Sciatic nerve (tissue), 2 donors: ENCODE data around the gene ATRNL1. TPM values are rescaled to one million over a fixed set of nuclear protein-coding genes. Genes with fewer than 3 reads are reported as not detected.

Experiments
- ATAC-seq: fragments of 200-7000 bp; cut with Tn5 transposase; one replicate; pipeline ENCODE4 v1.9.1; 2020; ENCODE audit warnings: mild to moderate bottlenecking, moderate library complexity
- DNase-seq: peaks from one replicate; pipeline ENCODE4 v3.0.0-alpha.2; 2020; ENCODE audit warnings: low spot score
- intact Hi-C: fragments of 100-400 bp; cut with DNase I; formaldehyde crosslinking; loops from one replicate; pipeline ENCODE4 v1.14.2; 2022
- total RNA-seq: library from RNA; stranded (reverse); fragmentation: NEBNext Ultra II Directional; extraction: Animal tissue kit (Norgen Biotek cat#: 25700); gene quantifications from one replicate; pipeline ENCODE4 v1.2.1, GENCODE V29; 2021
- donor health status: DM: no; HTN: no; CAD: no.
- donor health status: DM: no; HTN: no; CAD: no.

ATRNL1 gene, protein sequence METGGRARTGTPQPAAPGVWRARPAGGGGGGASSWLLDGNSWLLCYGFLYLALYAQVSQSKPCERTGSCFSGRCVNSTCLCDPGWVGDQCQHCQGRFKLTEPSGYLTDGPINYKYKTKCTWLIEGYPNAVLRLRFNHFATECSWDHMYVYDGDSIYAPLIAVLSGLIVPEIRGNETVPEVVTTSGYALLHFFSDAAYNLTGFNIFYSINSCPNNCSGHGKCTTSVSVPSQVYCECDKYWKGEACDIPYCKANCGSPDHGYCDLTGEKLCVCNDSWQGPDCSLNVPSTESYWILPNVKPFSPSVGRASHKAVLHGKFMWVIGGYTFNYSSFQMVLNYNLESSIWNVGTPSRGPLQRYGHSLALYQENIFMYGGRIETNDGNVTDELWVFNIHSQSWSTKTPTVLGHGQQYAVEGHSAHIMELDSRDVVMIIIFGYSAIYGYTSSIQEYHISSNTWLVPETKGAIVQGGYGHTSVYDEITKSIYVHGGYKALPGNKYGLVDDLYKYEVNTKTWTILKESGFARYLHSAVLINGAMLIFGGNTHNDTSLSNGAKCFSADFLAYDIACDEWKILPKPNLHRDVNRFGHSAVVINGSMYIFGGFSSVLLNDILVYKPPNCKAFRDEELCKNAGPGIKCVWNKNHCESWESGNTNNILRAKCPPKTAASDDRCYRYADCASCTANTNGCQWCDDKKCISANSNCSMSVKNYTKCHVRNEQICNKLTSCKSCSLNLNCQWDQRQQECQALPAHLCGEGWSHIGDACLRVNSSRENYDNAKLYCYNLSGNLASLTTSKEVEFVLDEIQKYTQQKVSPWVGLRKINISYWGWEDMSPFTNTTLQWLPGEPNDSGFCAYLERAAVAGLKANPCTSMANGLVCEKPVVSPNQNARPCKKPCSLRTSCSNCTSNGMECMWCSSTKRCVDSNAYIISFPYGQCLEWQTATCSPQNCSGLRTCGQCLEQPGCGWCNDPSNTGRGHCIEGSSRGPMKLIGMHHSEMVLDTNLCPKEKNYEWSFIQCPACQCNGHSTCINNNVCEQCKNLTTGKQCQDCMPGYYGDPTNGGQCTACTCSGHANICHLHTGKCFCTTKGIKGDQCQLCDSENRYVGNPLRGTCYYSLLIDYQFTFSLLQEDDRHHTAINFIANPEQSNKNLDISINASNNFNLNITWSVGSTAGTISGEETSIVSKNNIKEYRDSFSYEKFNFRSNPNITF (N-terminal part only)
- 5.6 TPM for total RNA-seq

GRCh38 chr10:115093286-115093775 lies at the start of gene ATRNL1:
Gene ATRNL1, plus strand, starts transcription at chr10:115093365. Its CDS starts 386 bp downstream, at chr10:115093751.
- DNase-seq (no peak), ATAC-seq (no peak)
- intact Hi-C loops: no loop called here

DNA sequence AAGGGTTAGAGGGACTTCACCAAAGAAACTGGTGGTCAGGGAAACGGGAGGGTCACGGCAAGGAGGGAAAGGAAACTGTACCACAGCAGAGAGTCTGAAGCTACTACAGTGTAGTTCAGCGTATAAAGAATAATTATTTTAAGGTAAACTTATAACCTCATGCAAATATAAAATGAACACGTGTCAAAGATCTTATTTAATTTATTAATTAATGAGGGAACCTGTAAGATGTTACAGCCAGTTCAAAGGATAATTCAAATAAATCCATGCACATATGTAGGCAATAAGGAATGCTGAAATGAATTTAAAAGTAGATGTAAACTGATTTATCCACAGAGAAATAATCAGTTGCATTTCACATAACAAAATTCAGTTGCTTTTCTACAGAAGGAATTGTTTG lies 49.4 kb upstream of the ATRNL1 start:
- intact Hi-C loops: no loop called here
- DNase-seq: no peak

DNA sequence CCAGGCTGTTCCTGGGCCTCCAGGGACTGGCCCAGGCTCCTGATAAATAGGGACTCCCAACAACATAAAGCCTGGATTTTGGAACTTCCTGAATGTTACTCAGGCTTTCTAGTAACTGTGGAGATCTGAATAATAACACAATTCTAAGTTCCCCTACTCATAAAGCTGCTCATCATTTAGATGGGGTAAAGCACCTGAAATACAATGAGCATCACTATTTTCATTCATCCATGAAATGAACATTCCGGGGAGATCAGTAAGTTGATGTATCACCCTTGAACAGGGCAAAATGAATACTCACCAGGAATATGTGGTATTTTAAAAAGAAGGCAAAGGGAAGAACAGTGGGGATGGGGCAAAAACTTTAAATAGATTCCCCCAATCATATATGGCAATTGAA lies 48.3 kb upstream of the ATRNL1 start:
- intact Hi-C loops: no loop called here
- ATAC-seq: no peak

More for the DNA sequence above, 49.4 kb upstream of the ATRNL1 start:
- no peak for ATAC-seq

DNA sequence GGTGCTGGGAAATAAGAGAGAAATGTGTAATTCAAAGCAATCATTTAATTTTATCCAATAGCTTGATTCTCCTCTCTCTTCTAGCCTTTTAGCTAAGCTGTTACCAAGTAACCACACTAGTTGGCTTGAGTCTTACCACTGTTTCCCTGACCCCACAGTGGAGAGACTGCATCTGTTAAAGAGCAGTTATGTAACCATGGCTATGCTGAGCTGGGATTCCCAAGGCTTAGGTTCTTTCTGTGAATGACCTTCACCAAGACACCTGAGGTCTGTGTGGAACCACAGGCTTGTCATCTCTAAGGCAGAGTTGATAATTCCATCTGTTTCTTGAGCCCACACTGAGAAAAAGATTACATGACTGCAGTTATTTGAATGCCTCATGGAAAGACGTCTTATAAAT lies 47.7 kb upstream of the ATRNL1 start:
- intact Hi-C loops: no loop called here
- DNase-seq: no peak
- no peak for ATAC-seq

More for the DNA sequence above, 48.3 kb upstream of the ATRNL1 start:
- no peak for DNase-seq

DNA sequence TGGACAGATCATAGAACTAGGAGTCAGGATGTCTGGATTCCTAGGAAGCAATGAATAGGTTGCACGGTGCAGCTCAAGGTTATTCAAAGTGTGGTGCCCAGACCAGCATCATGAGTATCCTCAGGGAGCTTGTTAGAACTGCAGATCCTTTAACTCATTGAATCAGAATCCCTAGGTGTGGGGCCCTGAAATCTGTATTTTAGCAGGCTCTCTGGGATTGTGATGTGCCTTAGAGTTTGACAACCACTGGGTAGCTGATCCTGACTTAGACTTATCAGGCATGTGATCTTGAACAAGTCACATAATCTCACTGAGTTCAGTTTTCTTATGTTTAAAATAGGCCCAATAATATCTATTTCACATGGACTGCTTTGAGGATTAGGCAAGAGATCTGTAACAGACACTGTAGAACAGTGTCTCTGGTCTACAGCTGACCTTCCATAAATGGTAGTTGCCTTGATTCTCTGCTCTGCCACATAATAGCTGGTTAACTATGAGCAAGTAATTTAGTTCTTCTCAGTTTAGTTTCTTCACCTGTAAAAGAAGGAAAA lies 46.4 kb upstream of the ATRNL1 start:
- intact Hi-C loops: no loop called here
- ATAC-seq (no peak), DNase-seq (no peak)

DNA sequence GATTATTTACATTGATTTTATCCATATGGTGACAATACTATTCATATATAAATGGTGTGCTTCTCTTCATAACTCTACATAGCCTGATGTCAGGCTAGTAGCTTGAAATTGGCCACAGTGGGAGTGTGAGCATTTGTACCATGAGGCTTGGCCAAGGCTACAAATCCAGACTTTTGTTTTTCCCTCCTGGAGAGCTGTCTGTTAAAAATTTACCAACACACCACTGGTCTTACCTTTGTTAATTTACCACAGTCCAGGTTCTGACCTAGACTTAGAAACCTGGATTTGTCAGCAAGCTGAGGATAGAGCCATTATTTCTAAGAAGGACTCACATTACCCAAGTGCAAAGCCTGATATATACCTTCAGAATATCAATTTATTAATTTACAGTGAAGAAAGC lies 45.5 kb upstream of the ATRNL1 start:
- intact Hi-C loops: no loop called here
- DNase-seq (no peak), ATAC-seq (no peak)

DNA sequence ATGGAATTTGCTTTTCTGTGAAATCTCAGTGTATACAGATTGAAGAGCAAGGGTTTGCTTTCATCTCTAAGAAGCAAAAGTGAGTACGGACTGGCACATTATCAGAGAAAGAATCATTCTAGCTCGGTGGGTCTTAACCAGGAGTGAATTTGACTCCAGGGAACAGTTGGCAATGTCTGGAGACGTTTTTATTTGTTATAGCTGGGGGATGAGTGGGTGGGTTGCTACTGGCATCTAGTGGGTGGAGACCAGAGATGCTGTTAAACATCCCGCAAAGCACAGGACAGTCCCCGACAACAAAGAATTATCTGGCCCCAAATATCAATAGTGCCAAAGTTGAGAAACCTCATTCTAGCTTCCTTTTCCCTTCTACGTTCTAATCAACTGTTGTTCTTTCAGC lies 43.8 kb upstream of the ATRNL1 start:
- intact Hi-C loops: no loop called here
- ATAC-seq (no peak), DNase-seq (no peak)

- intact Hi-C loops: no loop called here
- DNase-seq (no peak), ATAC-seq (no peak)
These were observed 43.2 kb upstream of the ATRNL1 start for GRCh38 chr10:115049960-115050359.

- ATAC-seq: no peak
- no peak for DNase-seq
- intact Hi-C loops: no loop called here
These were observed 42.7 kb upstream of the ATRNL1 start for GRCh38 chr10:115050375-115051010.

GRCh38 chr10:115051216-115051615 lies 41.9 kb upstream of the ATRNL1 start:
- DNase-seq: no peak
- no peak for ATAC-seq
- intact Hi-C loops: no loop called here

DNA sequence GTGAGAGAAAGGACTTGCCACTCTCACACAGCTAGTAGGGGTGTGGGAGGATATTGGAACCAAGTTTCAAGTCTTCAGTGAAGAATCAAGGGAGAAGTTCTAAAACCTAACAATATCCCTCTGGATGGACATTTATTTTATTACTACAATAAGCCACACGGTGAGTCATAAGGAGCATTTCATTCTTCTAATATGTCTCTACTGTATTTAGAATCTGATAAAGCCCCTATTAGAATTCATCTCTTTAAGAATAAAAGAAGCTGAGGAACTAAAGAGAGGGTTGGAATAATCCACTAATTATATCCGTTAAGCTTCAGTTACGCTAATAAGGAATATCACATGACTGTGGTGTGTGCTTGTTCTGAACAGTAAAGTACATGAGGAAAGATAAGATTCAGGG lies 40.9 kb upstream of the ATRNL1 start:
- ATAC-seq (no peak), DNase-seq (no peak)
- intact Hi-C loops: no loop called here

DNA sequence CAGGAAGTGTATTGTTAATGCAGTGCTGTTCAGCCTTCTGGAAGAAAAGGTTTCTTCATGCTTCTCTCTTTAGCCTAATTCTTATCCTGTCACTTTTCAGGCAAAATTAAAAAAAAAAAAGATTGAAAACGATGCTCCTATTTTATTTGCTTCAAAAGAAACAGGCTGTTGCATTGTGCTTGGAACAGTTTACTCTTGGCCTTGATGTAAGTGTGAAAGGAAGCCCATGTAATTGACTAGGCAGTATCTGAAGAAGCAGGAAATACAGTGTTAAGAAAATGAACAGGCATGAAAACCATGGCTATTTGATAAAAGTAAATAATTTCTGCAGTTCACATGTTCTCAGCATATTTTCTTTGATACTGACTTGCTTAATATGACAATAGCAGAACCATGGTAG lies 40.4 kb upstream of the ATRNL1 start:
- ATAC-seq: no peak
- intact Hi-C loops: no loop called here
- DNase-seq: no peak

- ATAC-seq (no peak), DNase-seq (no peak)
- intact Hi-C loops: no loop called here
These were observed 37.0 kb upstream of the ATRNL1 start for GRCh38 chr10:115056186-115056585.

GRCh38 chr10:115059301-115059898 lies 33.8 kb upstream of the ATRNL1 start:
- ATAC-seq: no peak
- DNase-seq: no peak
- intact Hi-C loops: no loop called here

DNA sequence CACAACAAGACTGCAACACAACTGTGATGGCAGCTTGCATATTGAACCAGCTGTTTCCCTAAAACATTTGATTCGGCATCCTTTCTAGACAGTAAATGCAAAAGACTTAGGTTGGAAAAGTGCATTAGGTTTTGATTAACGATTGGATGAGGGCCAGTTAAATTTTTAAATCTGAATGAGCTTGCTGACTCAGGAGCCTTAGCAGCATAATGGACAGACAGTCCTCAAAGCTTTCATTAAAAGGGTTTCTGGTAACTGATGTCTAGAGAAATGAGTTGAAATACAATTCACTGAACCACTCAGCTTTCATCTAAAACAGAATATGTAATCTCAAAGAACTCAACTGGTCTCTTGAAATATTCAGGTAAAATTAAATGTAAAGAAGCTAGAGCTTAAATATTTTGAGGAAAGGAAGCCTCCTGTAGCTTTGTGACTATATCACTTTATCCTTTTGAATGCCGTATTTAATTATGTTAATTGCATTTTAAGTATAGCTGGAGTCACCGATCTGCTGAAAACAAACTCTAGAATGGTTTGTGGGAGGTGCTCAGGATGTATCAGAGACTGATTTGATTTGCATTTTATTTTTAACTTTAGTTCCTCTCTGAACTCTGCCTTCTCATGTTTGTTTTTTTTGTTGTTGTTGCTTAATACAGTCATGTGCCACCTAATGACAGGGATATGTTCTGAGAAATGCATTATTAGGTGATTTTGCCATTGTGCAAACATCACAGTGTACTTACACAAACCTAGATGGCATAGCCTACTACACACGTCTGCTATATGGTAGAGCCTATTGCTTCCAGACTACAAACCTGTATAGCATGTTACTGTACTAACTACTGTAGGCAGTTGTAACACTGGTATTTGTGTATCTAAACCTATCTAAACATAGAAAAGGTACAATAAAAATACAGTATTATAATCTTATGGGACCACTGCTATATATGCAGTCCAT lies 29.2 kb upstream of the ATRNL1 start:
- intact Hi-C loops: no loop called here

GRCh38 chr10:115065801-115066200 lies 27.4 kb upstream of the ATRNL1 start:
- intact Hi-C loops: no loop called here
- ATAC-seq: no peak
- no peak for DNase-seq

More for the DNA sequence above, 29.2 kb upstream of the ATRNL1 start:
- no peak for ATAC-seq
- DNase-seq: no peak

DNA sequence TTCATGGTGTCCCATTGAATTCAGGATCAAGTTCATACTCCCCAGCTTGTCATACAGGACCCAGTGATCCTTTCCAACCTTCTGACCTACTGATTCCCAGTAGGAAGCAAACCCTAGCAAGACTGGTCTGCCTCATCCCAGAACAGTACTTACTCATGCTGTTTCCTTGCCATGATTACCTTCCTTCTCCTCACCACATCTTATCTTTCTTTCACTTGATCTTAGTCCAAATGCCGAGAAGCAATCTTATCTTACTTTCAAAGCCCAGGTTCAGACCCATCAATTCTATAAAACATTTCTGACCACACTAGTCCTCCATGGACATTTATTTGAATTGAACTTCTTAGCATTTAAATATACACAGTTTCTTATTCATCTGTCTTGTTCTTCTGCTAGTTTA lies 26.6 kb upstream of the ATRNL1 start:
- intact Hi-C loops: no loop called here
- ATAC-seq (no peak), DNase-seq (no peak)
